H1 (cell line): ENCODE measurements around the gene VWCE. TPM values are rescaled to one million over a fixed set of nuclear protein-coding genes. Genes with fewer than 3 reads are reported as not detected.

ENCODE experiments used
- CTCF ChIA-PET: fragments of 300-600 bp; sonication (Branson Sonifier 250); formaldehyde crosslinking; loops from one replicate; lab custom pipeline; 2021; ENCODE audit not compliant: partially characterized antibody; lab: Charles Lee
- POLR2A ChIA-PET: fragments of 300-600 bp; sonication (Branson Sonifier 250); formaldehyde crosslinking; loops from one replicate; lab custom pipeline; 2021; ENCODE audit warnings: inconsistent platforms; ENCODE audit not compliant: partially characterized antibody; lab: Charles Lee
- DNase-seq, 2 experiments: peaks; one replicate each; pipeline versions ENCODE4 v3.0.0 to v3.0.0-alpha.2; 2010 to 2022; ENCODE audit warnings: low spot score in 2 of 2, low read depth in 1 of 2, mixed read lengths in 1 of 2
- FAIRE-seq: peaks from 2 replicates; lab custom pipeline; 2011; peaks lifted over from hg19 to GRCh38; lab: Jason Lieb, UNC
- H2AFZ ChIP-seq: 2 replicates; pipeline ENCODE4 v1.8.1; 2012; ENCODE audit warnings: low read length, inconsistent platforms
- H2AK5ac ChIP-seq: 2 replicates; pipeline ENCODE4 v1.6.1; 2013; ENCODE audit warnings: low read depth, low read length
- H2BK120ac ChIP-seq: replicated peaks from 2 replicates; pipeline ENCODE3; 2013; ENCODE audit warnings: low read depth, low read length, inconsistent platforms
- H2BK12ac ChIP-seq: 2 replicates; pipeline ENCODE4 v1.6.1; 2013; ENCODE audit warnings: low read depth, low read length
- H2BK15ac ChIP-seq: 2 replicates; pipeline ENCODE4 v1.6.1; 2013; ENCODE audit warnings: low read length
- H2BK20ac ChIP-seq: 2 replicates; pipeline ENCODE4 v1.6.1; 2013; ENCODE audit warnings: low read length
- H2BK5ac ChIP-seq: 2 replicates; pipeline ENCODE4 v1.6.1; 2013; ENCODE audit warnings: low read depth, low read length
- H3K14ac ChIP-seq: 2 replicates; pipeline ENCODE4 v1.6.1; 2013; ENCODE audit warnings: inconsistent platforms; ENCODE audit not compliant: insufficient read length
- H3K18ac ChIP-seq: 2 replicates; pipeline ENCODE4 v1.6.1; 2013; ENCODE audit warnings: low read length; ENCODE audit errors: extremely low read depth
- H3K23ac ChIP-seq: 2 replicates; pipeline ENCODE4 v1.6.1; 2013; ENCODE audit warnings: inconsistent platforms; ENCODE audit not compliant: insufficient read length
- H3K23me2 ChIP-seq: 2 replicates; pipeline ENCODE4 v1.6.1; 2013; ENCODE audit warnings: low read depth, low read length
- H3K27ac ChIP-seq: 2 replicates; pipeline ENCODE4 v1.6.1; 2011; ENCODE audit warnings: low read depth, low read length, inconsistent platforms
- H3K27me3 ChIP-seq, 4 experiments: replicated peaks in 1 of 4; 1 replicate in 1 of 4; 2 replicates in 3 of 4; pipeline versions ENCODE4 v1.6.1 to v1.8.1; 2011 to 2013; ENCODE audit warnings: low read length in 3 of 4, mild to moderate bottlenecking in 3 of 4, inconsistent platforms in 2 of 4, mixed read lengths in 2 of 4, moderate library complexity in 1 of 4; ENCODE audit not compliant: control insufficient read depth in 3 of 4, insufficient read depth in 3 of 4; ENCODE audit errors: extremely low read depth in 1 of 4
- H3K36me3 ChIP-seq, 4 experiments: 2 replicates each; pipeline versions ENCODE4 v1.6.1 to v1.8.1; 2011 to 2013; ENCODE audit warnings: mild to moderate bottlenecking in 4 of 4, low read length in 3 of 4, moderate library complexity in 2 of 4, control low read depth in 1 of 4, inconsistent platforms in 1 of 4; ENCODE audit not compliant: insufficient read depth in 4 of 4, control insufficient read depth in 2 of 4
- H3K4ac ChIP-seq: replicated peaks from 2 replicates; pipeline ENCODE3; 2013; ENCODE audit warnings: low read length, low read depth, mixed read lengths, inconsistent platforms; ENCODE audit not compliant: insufficient read length
- H3K4me1 ChIP-seq, 4 experiments: replicated peaks in 1 of 4; 1 replicate in 1 of 4; 2 replicates in 3 of 4; pipeline versions ENCODE4 v1.6.1 to v1.8.1; 2011 to 2013; ENCODE audit warnings: low read length in 3 of 4, inconsistent platforms in 2 of 4, mixed read lengths in 1 of 4; ENCODE audit not compliant: insufficient read depth in 4 of 4, control insufficient read depth in 3 of 4
- H3K4me2 ChIP-seq, 2 experiments: 2 replicates each; pipeline versions ENCODE4 v1.6.1 to v1.8.1; 2011 to 2013; ENCODE audit warnings: low read depth in 2 of 2, low read length in 2 of 2, control low read depth in 1 of 2, inconsistent platforms in 1 of 2, mild to moderate bottlenecking in 1 of 2; ENCODE audit not compliant: insufficient read depth in 1 of 2
- H3K4me3 ChIP-seq, 4 experiments: fragments of 200-600, 300-600 bp in 1 of 4; sonication (generic), shearing (Covaris generic), sonication (Bioruptor Twin) in 1 of 4; 2 replicates each; pipeline versions ENCODE4 v1.5.1 to v1.8.1; 2011 to 2016; ENCODE audit warnings: low read length in 4 of 4, low read depth in 3 of 4, control low read depth in 2 of 4, inconsistent platforms in 2 of 4, mild to moderate bottlenecking in 2 of 4, mixed read lengths in 1 of 4, moderate library complexity in 1 of 4; ENCODE audit not compliant: insufficient read depth in 2 of 4; ENCODE audit errors: extremely low read depth in 1 of 4
- H3K56ac ChIP-seq: replicated peaks from 2 replicates; pipeline ENCODE3; 2013; ENCODE audit warnings: low read depth, mild to moderate bottlenecking, mixed read lengths, low read length, inconsistent platforms; ENCODE audit not compliant: insufficient read length
- H3K79me1 ChIP-seq: 2 replicates; pipeline ENCODE4 v1.6.1; 2013; ENCODE audit warnings: low read depth, low read length, control low read depth
- H3K79me2 ChIP-seq, 2 experiments: 2 replicates each; pipeline versions ENCODE4 v1.6.1 to v1.8.1; 2012 to 2013; ENCODE audit warnings: low read length in 2 of 2, mild to moderate bottlenecking in 2 of 2, inconsistent platforms in 1 of 2; ENCODE audit not compliant: insufficient read depth in 2 of 2, control insufficient read depth in 1 of 2
- H3K9ac ChIP-seq, 4 experiments: replicated peaks in 1 of 4; 1 replicate in 1 of 4; 2 replicates in 3 of 4; pipeline versions ENCODE4 v1.6.1 to v1.8.1; 2011 to 2013; ENCODE audit warnings: low read depth in 3 of 4, low read length in 3 of 4, control low read depth in 2 of 4, mild to moderate bottlenecking in 2 of 4, moderate library complexity in 2 of 4, inconsistent platforms in 1 of 4; ENCODE audit errors: extremely low read depth in 1 of 4
- H3K9me3 ChIP-seq, 2 experiments: 2 replicates each; pipeline versions ENCODE4 v1.6.1 to v1.8.1; 2012 to 2013; ENCODE audit warnings: mild to moderate bottlenecking in 2 of 2, moderate library complexity in 2 of 2, control low read depth in 1 of 2, inconsistent platforms in 1 of 2, low read depth in 1 of 2, low read length in 1 of 2, mixed read lengths in 1 of 2; ENCODE audit not compliant: insufficient read depth in 2 of 2
- H4K20me1 ChIP-seq, 2 experiments: replicated peaks in 1 of 2; 2 replicates each; pipeline versions ENCODE3 to v1.8.1; 2011 to 2013; ENCODE audit warnings: inconsistent platforms in 2 of 2, low read length in 2 of 2, mild to moderate bottlenecking in 1 of 2; ENCODE audit not compliant: insufficient read depth in 2 of 2, control insufficient read depth in 1 of 2
- H4K5ac ChIP-seq: 2 replicates; pipeline ENCODE4 v1.6.1; 2013; ENCODE audit warnings: low read length, low read depth, mixed read lengths, inconsistent platforms; ENCODE audit not compliant: insufficient read length
- H4K8ac ChIP-seq: 2 replicates; pipeline ENCODE4 v1.8.0; 2013; ENCODE audit warnings: mild to moderate bottlenecking, moderate library complexity, low read length, inconsistent platforms; ENCODE audit not compliant: insufficient read depth; ENCODE audit errors: extremely low read depth
- H4K91ac ChIP-seq: replicated peaks from 2 replicates; pipeline ENCODE3; 2013; ENCODE audit warnings: low read length, mixed read lengths, inconsistent platforms; ENCODE audit not compliant: insufficient read length
- ASH2L ChIP-seq: fragments of 200-600, 300-600 bp; sonication (generic); IDR thresholded peaks from one replicate; pipeline ENCODE4 v1.7.1; 2017; ENCODE audit warnings: low read length
- HDAC2 ChIP-seq, 2 experiments: fragments of 300-600 bp in 1 of 2; sonication (generic) in 1 of 2; IDR thresholded peaks; 2 replicates each; pipeline ENCODE4 v1.6.1; 2011 to 2012; ENCODE audit warnings: low read depth in 2 of 2, low read length in 2 of 2, mild to moderate bottlenecking in 2 of 2, moderate library complexity in 2 of 2, borderline replicate concordance in 1 of 2, inconsistent platforms in 1 of 2
- SIN3A ChIP-seq, 2 experiments: IDR thresholded peaks in 1 of 2; conservative IDR thresholded peaks in 1 of 2; 2 replicates each; pipeline ENCODE4 v1.6.1; 2011 to 2012; ENCODE audit warnings: low read length in 2 of 2, improper control_type of control experiment in 1 of 2, low read depth in 1 of 2, mild to moderate bottlenecking in 1 of 2
- SP4 ChIP-seq: IDR thresholded peaks from 2 replicates; pipeline ENCODE4 v1.6.1; 2012; ENCODE audit warnings: low read length, inconsistent platforms
- TCF12 ChIP-seq: IDR thresholded peaks from 2 replicates; pipeline ENCODE4 v1.6.1; 2011; ENCODE audit warnings: low read depth, mild to moderate bottlenecking, low read length
- WGBS, 2 experiments: shearing (Covaris generic) in 1 of 2; methylation state at CpG; one replicate each; pipeline versions ENCODE4 v1.1.6 to v1.1.7; 2013 to 2015; ENCODE audit warnings: low lambda C conversion rate in 2 of 2, mixed read lengths in 2 of 2, inconsistent platforms in 1 of 2, low coverage in 1 of 2, missing lambda C conversion rate in 1 of 2; ENCODE audit not compliant: insufficient replicate concordance in 2 of 2, insufficient coverage in 1 of 2, insufficient read length in 1 of 2; ENCODE audit errors: extremely low coverage in 1 of 2, missing lambda C conversion rate in 1 of 2; 5-methylcytosine and 5-hydroxymethylcytosine counted together
- polyA plus RNA-seq, 7 experiments: library from polyadenylated mRNA; depleted of rRNA in 3 of 7; stranded (reverse) in 5 of 7; unstranded in 2 of 7; fragments of >200 nt in 5 of 7; fragments of 200-250 nt in 2 of 7; gene quantifications; 1 replicate in 5 of 7; 2 replicates in 1 of 7; 4 replicates in 1 of 7; pipeline versions ENCODE4 v1.2.1 to v1.2.3, GENCODE V29; 2011 to 2013; ENCODE audit warnings: missing spikeins in 2 of 7, mixed read lengths in 2 of 7
- total RNA-seq: library from RNA; stranded (reverse); fragmentation: NEBNext Ultra II Directional; extraction: Animal tissue kit (Norgen Biotek cat#: 25700); gene quantifications from 2 replicates; pipeline ENCODE4 v1.2.1, GENCODE V29; 2021
- TF ChIP-seq, protein P1 (sequence below), 3 experiments: IDR thresholded peaks; 1 replicate in 2 of 3; 2 replicates in 1 of 3; pipeline versions ENCODE4 v1.5.1 to v1.6.1; 2011; ENCODE audit warnings: low read length in 3 of 3, mild to moderate bottlenecking in 3 of 3, inconsistent platforms in 2 of 3, low read depth in 1 of 3, moderate library complexity in 1 of 3; ENCODE audit not compliant: insufficient read depth in 1 of 3; ENCODE audit errors: control extremely low read depth in 1 of 3
- TF ChIP-seq, protein P2 (sequence below): IDR thresholded peaks from 2 replicates; pipeline ENCODE4 v1.6.1; 2011; ENCODE audit warnings: low read depth, mild to moderate bottlenecking, low read length; ENCODE audit not compliant: insufficient read depth

The VWCE gene
- total and polyA plus RNA-seq, 2 of the 8 experiments (the other 6 are each of a cell fraction or from before 2014, with no cell fraction given) = 9.5 to 12.3 TPM

DNA sequence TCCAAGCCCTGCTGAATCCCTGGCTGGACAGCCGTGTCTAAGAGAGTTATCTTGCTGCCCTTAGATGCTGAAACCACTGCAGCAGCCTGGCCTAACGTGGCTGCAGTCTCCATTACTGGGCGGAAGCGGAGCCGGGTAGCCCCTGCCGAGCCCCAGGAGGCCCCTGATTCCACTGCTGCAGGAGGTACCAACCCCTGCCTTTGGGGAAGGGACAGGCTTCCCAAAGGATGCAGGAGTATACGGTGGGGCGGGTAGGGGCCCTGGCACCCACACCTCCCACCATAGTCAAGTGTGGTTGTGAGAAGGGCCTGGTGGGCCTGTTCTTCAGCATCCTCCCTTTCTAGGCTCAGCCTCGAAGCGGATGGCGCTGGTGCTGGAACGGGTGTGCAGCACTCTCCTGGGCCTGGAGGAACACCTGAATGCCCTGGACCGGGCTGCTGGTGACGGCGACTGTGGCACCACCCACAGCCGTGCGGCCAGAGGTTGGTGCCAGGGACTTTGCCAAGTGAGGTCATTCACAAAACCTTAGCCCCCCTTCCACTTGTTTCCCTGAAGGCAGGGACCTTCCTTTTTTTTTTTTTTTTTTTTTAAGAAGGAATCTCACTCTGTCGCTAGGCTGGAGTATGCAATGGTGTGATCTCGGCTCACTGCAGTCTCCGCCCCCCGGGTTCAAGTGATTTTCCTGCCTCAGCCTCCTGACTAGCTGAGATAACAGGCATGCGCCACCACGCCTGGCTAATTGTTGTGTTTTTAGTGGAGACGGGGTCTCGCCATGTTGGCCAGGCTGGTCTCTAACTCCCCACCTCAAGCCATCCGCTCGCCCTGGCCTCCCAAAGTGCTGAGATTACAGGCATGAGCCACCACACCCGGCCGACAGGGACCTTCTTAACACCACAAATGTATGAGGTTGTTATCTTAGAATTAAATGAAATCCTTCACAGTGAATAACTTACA is 49.0 kb upstream of the VWCE start:
- H3K4me1 ChIP-seq = no peaks in the 10 kb centered on the region
- no peak overlapping the region for H3K56ac ChIP-seq
- FAIRE-seq (no peak), DNase-seq (no peak)
- H3K79me2 ChIP-seq = no peaks in the 10 kb centered on the region
- H3K9ac ChIP-seq = no peak overlapping the region
- H4K5ac ChIP-seq = no peak overlapping the region
- no peak overlapping the region for H2BK20ac ChIP-seq
- no peak overlapping the region for H3K4ac ChIP-seq
- no peaks in the 10 kb centered on the region for H3K79me1 ChIP-seq
- H3K27me3 ChIP-seq = no peaks in the 10 kb centered on the region
- H2AK5ac ChIP-seq = no peak overlapping the region
- no peak overlapping the region for H4K8ac ChIP-seq
- H4K91ac ChIP-seq = no peak overlapping the region
- peaks cover 2 to 17% (median 4%) of the 10 kb centered on the region in 4 experiments; a peak in 4 of 8 replicates for H3K36me3 ChIP-seq
- H3K23ac ChIP-seq = no peak overlapping the region
- H3K14ac ChIP-seq = no peak overlapping the region
- no peak overlapping the region for H2BK15ac ChIP-seq
- no peak overlapping the region for H2AFZ ChIP-seq
- H2BK120ac ChIP-seq = no peak overlapping the region
- no peak overlapping the region for H3K4me2 ChIP-seq
- CTCF ChIA-PET = interaction anchor here (6.8 to 7.1 kb wide), 2 partner anchors 8 to 41 kb away, joined by 55 to 80 read pairs; no protein-coding TSS in a partner anchor
- no peaks in the 10 kb centered on the region for H3K23me2 ChIP-seq
- no peaks in the 10 kb centered on the region for H3K9me3 ChIP-seq
- no peak overlapping the region for H3K4me3 ChIP-seq
- no peak overlapping the region for H2BK12ac ChIP-seq
- no peak overlapping the region for H2BK5ac ChIP-seq
- H3K18ac ChIP-seq = no peak overlapping the region
- 92% methylated on average over 28 of the region's 29 CpGs; no CpG with 5 or more reads in 1 of the 2 experiments for WGBS, 2 experiments
- peaks cover 0 to 3% of the 10 kb centered on the region in 2 experiments for H4K20me1 ChIP-seq
- no peak overlapping the region for H3K27ac ChIP-seq
- POLR2A ChIA-PET = interaction anchor here (0.6 to 39.7 kb wide), 4 partner anchors 7 to 1447 kb away, joined by 4 to 1106 read pairs (median 32); partner anchors contain the start of genes CYB561A3, DDB1, TKFC and TMEM138
- TF ChIP-seq TCF12 (no peak), SP4 (no peak), HDAC2 (IDR thresholded peaks at IDR 0.05; ENCODE audit: borderline replicate concordance in 1 of 2, low read depth in 2 of 2, low read length in 2 of 2) (no peak), ASH2L (no peak), SIN3A (conservative IDR thresholded peaks at IDR 0.05 in 1 of 2, IDR thresholded peaks at IDR 0.05 in 1 of 2; ENCODE audit: low read depth in 1 of 2, low read length in 2 of 2) (no peak)
- TF ChIP-seq, protein P1, sequence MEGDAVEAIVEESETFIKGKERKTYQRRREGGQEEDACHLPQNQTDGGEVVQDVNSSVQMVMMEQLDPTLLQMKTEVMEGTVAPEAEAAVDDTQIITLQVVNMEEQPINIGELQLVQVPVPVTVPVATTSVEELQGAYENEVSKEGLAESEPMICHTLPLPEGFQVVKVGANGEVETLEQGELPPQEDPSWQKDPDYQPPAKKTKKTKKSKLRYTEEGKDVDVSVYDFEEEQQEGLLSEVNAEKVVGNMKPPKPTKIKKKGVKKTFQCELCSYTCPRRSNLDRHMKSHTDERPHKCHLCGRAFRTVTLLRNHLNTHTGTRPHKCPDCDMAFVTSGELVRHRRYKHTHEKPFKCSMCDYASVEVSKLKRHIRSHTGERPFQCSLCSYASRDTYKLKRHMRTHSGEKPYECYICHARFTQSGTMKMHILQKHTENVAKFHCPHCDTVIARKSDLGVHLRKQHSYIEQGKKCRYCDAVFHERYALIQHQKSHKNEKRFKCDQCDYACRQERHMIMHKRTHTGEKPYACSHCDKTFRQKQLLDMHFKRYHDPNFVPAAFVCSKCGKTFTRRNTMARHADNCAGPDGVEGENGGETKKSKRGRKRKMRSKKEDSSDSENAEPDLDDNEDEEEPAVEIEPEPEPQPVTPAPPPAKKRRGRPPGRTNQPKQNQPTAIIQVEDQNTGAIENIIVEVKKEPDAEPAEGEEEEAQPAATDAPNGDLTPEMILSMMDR (IDR thresholded peaks at IDR 0.05; ENCODE audit: control extremely low read depth in 1 of 3, insufficient read depth in 1 of 3, low read depth in 1 of 3, low read length in 3 of 3) = no peak
- TF ChIP-seq, protein P2, sequence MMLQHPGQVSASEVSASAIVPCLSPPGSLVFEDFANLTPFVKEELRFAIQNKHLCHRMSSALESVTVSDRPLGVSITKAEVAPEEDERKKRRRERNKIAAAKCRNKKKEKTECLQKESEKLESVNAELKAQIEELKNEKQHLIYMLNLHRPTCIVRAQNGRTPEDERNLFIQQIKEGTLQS = no peak
